Hematopoietic multipotent progenitor cell treated with erythropoietin and hydrocortisone succinate and interleukin-3 and kit ligand, for 17 days (in vitro differentiated cells): Measurements from ENCODE around the gene NIP7.
"Not testable (repeated sequence)": the region's sequence is repeated elsewhere in the genome, so short reads cannot be mapped to it uniquely, and the experiment has no call there.

Experiments
- DNase-seq: peaks from one replicate; pipeline ENCODE4 v3.0.0-alpha.2; 2015; ENCODE audit warnings: low spot score

The NIP7 gene

GRCh38 chr16:69345923-69346322, 6.4 kb downstream of the NIP7 start:
- no peak for DNase-seq

- DNase-seq, result no peak
Observed at GRCh38 chr16:69346683-69347082, 7.1 kb downstream of the NIP7 start.

GRCh38 chr16:69348222-69348621, 8.7 kb downstream of the NIP7 start:
- DNase-seq, result no peak

- no peak for DNase-seq
Observed at GRCh38 chr16:69349536-69349935, 10.0 kb downstream of the NIP7 start.

- no peak for DNase-seq
Observed at GRCh38 chr16:69350536-69351133, 11.1 kb downstream of the NIP7 start.

- no peak for DNase-seq
Observed at GRCh38 chr16:69351309-69352027, 11.9 kb downstream of the NIP7 start, which contains the start of gene TMED6. Gene TMED6, minus strand, starts transcription at chr16:69351786. Its CDS starts 33 bp downstream, at chr16:69351753.

GRCh38 chr16:69360070-69360469, 20.5 kb downstream of the NIP7 start:
- not testable (repeated sequence) for DNase-seq

GRCh38 chr16:69363281-69363717, 23.7 kb downstream of the NIP7 start:
- no peak for DNase-seq

GRCh38 chr16:69364088-69364487, 24.5 kb downstream of the NIP7 start:
- no peak for DNase-seq

- DNase-seq, result no peak
Observed at GRCh38 chr16:69365901-69366300, 26.3 kb downstream of the NIP7 start.

- DNase-seq, result no peak
Observed at GRCh38 chr16:69366431-69366830, 26.9 kb downstream of the NIP7 start.

GRCh38 chr16:69367980-69368379, 28.4 kb downstream of the NIP7 start:
- no peak for DNase-seq

- DNase-seq, result no peak
Observed at GRCh38 chr16:69368866-69369265, 29.3 kb downstream of the NIP7 start.

- no peak for DNase-seq
Observed at GRCh38 chr16:69371564-69371963, 32.0 kb downstream of the NIP7 start.

GRCh38 chr16:69373019-69373418, 33.4 kb downstream of the NIP7 start:
- DNase-seq, result no peak

GRCh38 chr16:69376393-69377059, 37.0 kb downstream of the NIP7 start:
- no peak for DNase-seq

- no peak for DNase-seq
Observed at GRCh38 chr16:69378036-69378435, 38.5 kb downstream of the NIP7 start.

- no peak for DNase-seq
Observed at GRCh38 chr16:69378760-69379159, 39.2 kb downstream of the NIP7 start.

- DNase-seq, result no peak
Observed at GRCh38 chr16:69381231-69381630, 41.7 kb downstream of the NIP7 start.

GRCh38 chr16:69382421-69382820, 42.8 kb downstream of the NIP7 start:
- no peak for DNase-seq

- DNase-seq, result peak; percentile 35
Observed at GRCh38 chr16:69384974-69385373, 45.4 kb downstream of the NIP7 start.

- DNase-seq, result no peak
Observed at GRCh38 chr16:69386596-69386995, 47.0 kb downstream of the NIP7 start.
